Central memory CD8-positive, alpha-beta T cell (primary cell): ENCODE data around the gene TIPRL.
"Not testable (repeated sequence)": the region's sequence is repeated elsewhere in the genome, so short reads cannot be mapped to it uniquely, and the experiment has no call there.

Experiments used
- ATAC-seq: fragments of 150-1000 bp; cut with Tn5 transposase; replicated peaks from 2 replicates; pipeline ENCODE4 v1.10.0; 2022; ENCODE audit warnings: mild to moderate bottlenecking, moderate FRiP score, moderate number of reproducible peaks; ENCODE audit not compliant: poor library complexity, severe bottlenecking; ENCODE audit errors: extremely low read depth
- DNase-seq, 2 donors: peaks; one replicate each; pipeline ENCODE4 v3.0.0; 2021; ENCODE audit warnings: low spot score in 2 of 2
- H3K27ac Mint-ChIP-seq: one replicate; pipeline ENCODE4 v1.8.0; 2022; ENCODE audit warnings: low read depth, mild to moderate bottlenecking, moderate library complexity, mixed read lengths
- H3K27me3 Mint-ChIP-seq: one replicate; pipeline ENCODE4 v1.8.0; 2022; ENCODE audit warnings: mixed read lengths
- H3K36me3 Mint-ChIP-seq: one replicate; pipeline ENCODE4 v1.8.0; 2022; ENCODE audit warnings: mild to moderate bottlenecking, moderate library complexity, mixed read lengths; ENCODE audit not compliant: insufficient read depth
- H3K4me1 Mint-ChIP-seq: one replicate; pipeline ENCODE4 v1.8.0; 2022; ENCODE audit warnings: mixed read lengths
- H3K4me3 Mint-ChIP-seq: one replicate; pipeline ENCODE4 v1.8.0; 2022; ENCODE audit warnings: mild to moderate bottlenecking, moderate library complexity, mixed read lengths
- H3K9me3 Mint-ChIP-seq: one replicate; pipeline ENCODE4 v1.8.0; 2022; ENCODE audit warnings: mixed read lengths

The TIPRL gene

GRCh38 chr1:168164771-168165170 lies 14.0 kb upstream of the TIPRL start:
- Mint-ChIP-seq H3K4me3 (no peak overlapping the region), H3K36me3 (no peaks in the 10 kb centered on the region), H3K27ac (no peak overlapping the region), H3K4me1 (no peaks in the 10 kb centered on the region), H3K27me3 (peaks cover 50% of the 10 kb centered on the region), H3K9me3 (peaks cover 9% of the 10 kb centered on the region)
- DNase-seq (no peak), ATAC-seq (no peak)

GRCh38 chr1:168167806-168168205 lies 11.0 kb upstream of the TIPRL start:
- Mint-ChIP-seq H3K36me3 (no peaks in the 10 kb centered on the region), H3K9me3 (no peaks in the 10 kb centered on the region), H3K27ac (no peak overlapping the region), H3K27me3 (peaks cover 23% of the 10 kb centered on the region), H3K4me3 (no peak overlapping the region), H3K4me1 (no peaks in the 10 kb centered on the region)
- ATAC-seq (no peak), DNase-seq (no peak)

GRCh38 chr1:168170564-168171508 lies 7.9 kb upstream of the TIPRL start:
- H3K4me1 Mint-ChIP-seq, result no peaks in the 10 kb centered on the region
- no peak overlapping the region for H3K27ac Mint-ChIP-seq
- peaks cover 37% of the 10 kb centered on the region for H3K27me3 Mint-ChIP-seq
- H3K4me3 Mint-ChIP-seq, result no peak overlapping the region
- no peaks in the 10 kb centered on the region for H3K36me3 Mint-ChIP-seq
- DNase-seq, result no peak
- ATAC-seq, result no peak
- H3K9me3 Mint-ChIP-seq, result no peaks in the 10 kb centered on the region

GRCh38 chr1:168172250-168172915 lies 6.4 kb upstream of the TIPRL start:
- Mint-ChIP-seq H3K27me3 (peaks cover 36% of the 10 kb centered on the region), H3K9me3 (no peaks in the 10 kb centered on the region), H3K4me3 (no peak overlapping the region), H3K4me1 (no peaks in the 10 kb centered on the region), H3K36me3 (no peaks in the 10 kb centered on the region), H3K27ac (no peak overlapping the region)
- ATAC-seq (no peak), DNase-seq (no peak)

- peaks cover 2% of the 10 kb centered on the region for H3K36me3 Mint-ChIP-seq
- no peak for ATAC-seq
- H3K9me3 Mint-ChIP-seq, result no peaks in the 10 kb centered on the region
- no peak for DNase-seq
- no peak overlapping the region for H3K27ac Mint-ChIP-seq
- H3K27me3 Mint-ChIP-seq, result peaks cover 22% of the 10 kb centered on the region
- no peaks in the 10 kb centered on the region for H3K4me1 Mint-ChIP-seq
- H3K4me3 Mint-ChIP-seq, result no peak overlapping the region
Measured at GRCh38 chr1:168178227-168178637, 530 bp upstream of the TIPRL start.

GRCh38 chr1:168179438-168180147 lies 831 bp downstream of the TIPRL start:
- peaks cover 10% of the 10 kb centered on the region for H3K27me3 Mint-ChIP-seq
- no peak for ATAC-seq

GRCh38 chr1:168180148-168180524 lies 1.4 kb downstream of the TIPRL start:
- Mint-ChIP-seq H3K27me3 (peaks cover 4% of the 10 kb centered on the region), H3K9me3 (no peaks in the 10 kb centered on the region), H3K36me3 (peaks cover 6% of the 10 kb centered on the region), H3K4me3 (no peak overlapping the region), H3K4me1 (peaks cover 6% of the 10 kb centered on the region), H3K27ac (no peak overlapping the region)
- ATAC-seq (no peak), DNase-seq (no peak)

More at GRCh38 chr1:168179438-168180147, 831 bp downstream of the TIPRL start:
- H3K4me1 Mint-ChIP-seq, result peaks cover 6% of the 10 kb centered on the region
- no peaks in the 10 kb centered on the region for H3K9me3 Mint-ChIP-seq
- peaks cover 3% of the 10 kb centered on the region for H3K36me3 Mint-ChIP-seq
- no peak overlapping the region for H3K4me3 Mint-ChIP-seq
- DNase-seq, result no peak
- H3K27ac Mint-ChIP-seq, result no peak overlapping the region

GRCh38 chr1:168181063-168181720 lies 2.4 kb downstream of the TIPRL start:
- H3K27me3 Mint-ChIP-seq, H3K27ac Mint-ChIP-seq, DNase-seq, H3K4me1 Mint-ChIP-seq, H3K9me3 Mint-ChIP-seq, ATAC-seq: not testable (repeated sequence)
- Mint-ChIP-seq H3K4me3 (peak overlapping the region; percentile 18), H3K36me3 (peaks cover 12% of the 10 kb centered on the region)

- H3K4me3 Mint-ChIP-seq, result no peak overlapping the region
- peaks cover 40% of the 10 kb centered on the region for H3K36me3 Mint-ChIP-seq
- H3K9me3 Mint-ChIP-seq, result no peaks in the 10 kb centered on the region
- H3K4me1 Mint-ChIP-seq, result peaks cover 15% of the 10 kb centered on the region
- no peak for DNase-seq
- no peak for ATAC-seq
- no peak overlapping the region for H3K27ac Mint-ChIP-seq
- no peaks in the 10 kb centered on the region for H3K27me3 Mint-ChIP-seq
Measured at GRCh38 chr1:168187177-168187576, 8.4 kb downstream of the TIPRL start.

- Mint-ChIP-seq H3K36me3 (peaks cover 47% of the 10 kb centered on the region), H3K27me3 (no peaks in the 10 kb centered on the region), H3K27ac (peak overlapping the region; percentile 8), H3K9me3 (no peaks in the 10 kb centered on the region), H3K4me1 (peaks cover 22% of the 10 kb centered on the region), H3K4me3 (no peak overlapping the region)
- DNase-seq, result no peak
- no peak for ATAC-seq
Measured at GRCh38 chr1:168190403-168190802, 11.6 kb downstream of the TIPRL start.

GRCh38 chr1:168195199-168196135 lies 16.7 kb downstream of the TIPRL start:
- Mint-ChIP-seq H3K27ac (no peak overlapping the region), H3K27me3 (no peaks in the 10 kb centered on the region), H3K9me3 (no peaks in the 10 kb centered on the region), H3K4me1 (peaks cover 20% of the 10 kb centered on the region), H3K4me3 (no peak overlapping the region), H3K36me3 (peaks cover 43% of the 10 kb centered on the region)
- no peak for ATAC-seq
- DNase-seq, result no peak
